Lung (tissue), 12 donors: ENCODE data around the gene EEF1AKMT4. TPM values are rescaled to one million over a fixed set of nuclear protein-coding genes. Genes with fewer than 3 reads are reported as not detected.

Experiments used
- ATAC-seq: fragments of 200-7000 bp; cut with Tn5 transposase; one replicate; pipeline ENCODE4 v1.9.1; 2020; ENCODE audit warnings: moderate number of reproducible peaks; ENCODE audit not compliant: insufficient read depth, low FRiP score
- DNase-seq, 3 donors: peaks; one replicate each; pipeline ENCODE4 v3.0.0-alpha.2; 2013 to 2017
- H3K27ac ChIP-seq, 2 donors: one replicate each; pipeline ENCODE4 v1.5.1; 2013; ENCODE audit warnings: mild to moderate bottlenecking in 2 of 2, moderate library complexity in 2 of 2, control low read depth in 1 of 2, inconsistent platforms in 1 of 2, low read depth in 1 of 2, low read length in 1 of 2
- H3K27me3 ChIP-seq, 3 donors: one replicate each; pipeline ENCODE4 v1.5.1; 2013; ENCODE audit warnings: low read length in 2 of 3; ENCODE audit not compliant: control insufficient read depth in 3 of 3, insufficient read depth in 3 of 3
- H3K36me3 ChIP-seq, 4 donors: one replicate each; pipeline ENCODE4 v1.5.1; 2013; ENCODE audit warnings: low read length in 4 of 4, mild to moderate bottlenecking in 1 of 4, moderate library complexity in 1 of 4; ENCODE audit not compliant: control insufficient read depth in 4 of 4, insufficient read depth in 4 of 4
- H3K4me1 ChIP-seq, 5 donors: one replicate each; pipeline ENCODE4 v1.5.1; 2013; ENCODE audit warnings: low read length in 5 of 5, mild to moderate bottlenecking in 2 of 5, moderate library complexity in 1 of 5; ENCODE audit not compliant: control insufficient read depth in 5 of 5, insufficient read depth in 5 of 5
- H3K4me3 ChIP-seq: one replicate; pipeline ENCODE4 v1.5.1; 2013; ENCODE audit warnings: mild to moderate bottlenecking, control low read depth, moderate library complexity
- H3K9ac ChIP-seq, 2 donors: one replicate each; pipeline ENCODE4 v1.5.1; 2013; ENCODE audit warnings: low read length in 2 of 2, control low read depth in 1 of 2; ENCODE audit not compliant: insufficient read depth in 1 of 2
- H3K9me3 ChIP-seq, 4 donors: one replicate each; pipeline ENCODE4 v1.5.1; 2013; ENCODE audit warnings: low read length in 3 of 4, mild to moderate bottlenecking in 1 of 4, moderate library complexity in 1 of 4; ENCODE audit not compliant: control insufficient read depth in 4 of 4, insufficient read depth in 3 of 4
- CTCF ChIP-seq: IDR thresholded peaks from 2 replicates; pipeline ENCODE4 v1.5.1; 2012; ENCODE audit warnings: mild to moderate bottlenecking; ENCODE audit errors: control extremely low read depth, extremely low read depth
- WGBS, 2 donors: extraction: QIAGEN DNeasy Blood & Tissue Kit; methylation state at CpG; one replicate each; pipeline ENCODE4 v1.1.7; 2013; 5-methylcytosine and 5-hydroxymethylcytosine counted together
- polyA plus RNA-seq, 2 donors: library from polyadenylated mRNA; stranded (reverse); fragments of 200-250 nt; gene quantifications; one replicate each; pipeline ENCODE4 v1.2.1, GENCODE V29; 2013
- total RNA-seq, 2 donors: library from RNA; depleted of rRNA in 1 of 2; stranded (reverse); fragments of >200 nt in 1 of 2; gene quantifications; one replicate each; pipeline ENCODE4 v1.2.1, GENCODE V29; 2014 to 2021
- donor health status: control.
- donor health status: control.
- donor health status: Bipolar disorder and iron deficiency.
- donor health status: healthy.
- donor health status: DM: yes; HTN: yes; CAD: no.

The EEF1AKMT4 gene
- total and polyA plus RNA-seq, 4 donors, result 2.3 to 12.2 (median 4.9) TPM

GRCh38 chr3:184228376-184229137 lies 20.9 kb upstream of the EEF1AKMT4 start:
- H3K27ac ChIP-seq, result no peak overlapping the region
- H3K9ac ChIP-seq, result no peak overlapping the region
- ATAC-seq, result no peak
- peaks cover 0 to 11% (median 6%) of the 10 kb centered on the region in 5 donors for H3K4me1 ChIP-seq
- no peak for DNase-seq
- no peak overlapping the region for H3K4me3 ChIP-seq
- 38 to 40% methylated on average over 12 of the region's 12 CpGs for WGBS, 2 donors
- TF ChIP-seq CTCF, result no peak
- H3K27me3 ChIP-seq, result peaks cover 0 to 39% (median 33%) of the 10 kb centered on the region in 3 donors
- peaks cover 0 to 2% (median 0%) of the 10 kb centered on the region in 4 donors for H3K9me3 ChIP-seq
- no peaks in the 10 kb centered on the region for H3K36me3 ChIP-seq

GRCh38 chr3:184229394-184230080 lies 19.9 kb upstream of the EEF1AKMT4 start, which contains the start of gene VWA5B2:
Gene VWA5B2 (plus strand): TSS chr3:184229585. CDS start chr3:184230529, 944 bp downstream.
- ATAC-seq (peak; percentile 68), DNase-seq (peak; percentile 28 to 63 (median 61))
- H3K4me1 ChIP-seq, result peaks cover 0 to 11% (median 6%) of the 10 kb centered on the region in 5 donors
- H3K9ac ChIP-seq, result no peak within 1 kb of the TSS
- H3K27ac ChIP-seq, result no peak within 1 kb of the TSS
- peaks cover 0 to 39% (median 33%) of the 10 kb centered on the region in 3 donors for H3K27me3 ChIP-seq
- no peaks in the 10 kb centered on the region for H3K36me3 ChIP-seq
- no peak for TF ChIP-seq CTCF
- 0 to 1% methylated on average over 52 to 66 of the region's 66 CpGs for WGBS, 2 donors
- peak within 1 kb of the TSS; percentile 18 for H3K4me3 ChIP-seq
- H3K9me3 ChIP-seq, result peaks cover 0 to 2% (median 0%) of the 10 kb centered on the region in 4 donors

- no peak for TF ChIP-seq CTCF
- H3K9me3 ChIP-seq, result peaks cover 0 to 2% (median 0%) of the 10 kb centered on the region in 4 donors
- no peaks in the 10 kb centered on the region for H3K36me3 ChIP-seq
- whole genome bisulfite sequencing, 2 donors, result 1% methylated on average over 41 to 61 of the region's 61 CpGs
- H3K4me1 ChIP-seq, result peaks cover 0 to 11% (median 6%) of the 10 kb centered on the region in 5 donors
- H3K9ac ChIP-seq, result no peak overlapping the region
- H3K27me3 ChIP-seq, result peaks cover 0 to 39% (median 33%) of the 10 kb centered on the region in 3 donors
- no peak for DNase-seq
- H3K27ac ChIP-seq, result no peak overlapping the region
- no peak for ATAC-seq
- H3K4me3 ChIP-seq, result peak overlapping the region; percentile 7
These were observed 19.3 kb upstream of the EEF1AKMT4 start for GRCh38 chr3:184230081-184230602.
